Bronchial epithelial cell (primary cell): ENCODE data around the gene PSMC4. TPM values are rescaled to one million over a fixed set of nuclear protein-coding genes. Genes with fewer than 3 reads are reported as not detected.

Experiments
- DNase-seq: peaks from one replicate; pipeline ENCODE4 v3.0.0-alpha.2; 2010; ENCODE audit warnings: low read depth
- FAIRE-seq: peaks from 2 replicates; lab custom pipeline; 2011; peaks lifted over from hg19 to GRCh38; lab: Jason Lieb, UNC
- H3K27me3 ChIP-seq: 2 replicates; pipeline ENCODE4 v1.5.1; 2011; ENCODE audit warnings: low read length; ENCODE audit not compliant: control insufficient read depth, insufficient read depth
- H3K36me3 ChIP-seq: 2 replicates; pipeline ENCODE4 v1.5.1; 2011; ENCODE audit warnings: low read length; ENCODE audit not compliant: control insufficient read depth, insufficient read depth
- H3K4me3 ChIP-seq: 2 replicates; pipeline ENCODE4 v1.5.1; 2011; ENCODE audit warnings: mild to moderate bottlenecking, low read depth, low read length, control low read depth
- CTCF ChIP-seq: IDR thresholded peaks from 2 replicates; pipeline ENCODE4 v1.5.1; 2011; ENCODE audit warnings: mild to moderate bottlenecking, moderate library complexity, low read length, control low read depth, inconsistent platforms; ENCODE audit not compliant: insufficient read depth, severe bottlenecking
- total RNA-seq: library from RNA; depleted of rRNA; stranded (reverse); fragments of >200 nt; gene quantifications from 2 replicates; pipeline ENCODE4 v1.2.1, GENCODE V29; 2014

The PSMC4 gene
- total RNA-seq, 1 donor from 2014 or later = 99.3 TPM

GRCh38 chr19:39969681-39970424, 1.1 kb upstream of the PSMC4 start:
- Histone ChIP-seq H3K4me3 (peak overlapping the region; percentile 53), H3K36me3 (peaks cover 15% of the 10 kb centered on the region), H3K27me3 (no peaks in the 10 kb centered on the region)
- no peak for DNase-seq
- no peak for FAIRE-seq
- TF ChIP-seq CTCF = no peak

- TF ChIP-seq CTCF = no peak
- Histone ChIP-seq H3K36me3 (peaks cover 15% of the 10 kb centered on the region), H3K27me3 (no peaks in the 10 kb centered on the region), H3K4me3 (peak overlapping the region; percentile 53)
- FAIRE-seq = no peak
- DNase-seq = peak; percentile 36
Observed at GRCh38 chr19:39970425-39970674, 615 bp upstream of the PSMC4 start.

- Histone ChIP-seq H3K4me3 (peak overlapping the region; percentile 53), H3K27me3 (no peaks in the 10 kb centered on the region), H3K36me3 (peaks cover 15% of the 10 kb centered on the region)
- DNase-seq (peak; percentile 1), FAIRE-seq (no peak)
- no peak for TF ChIP-seq CTCF
Observed at GRCh38 chr19:39971380-39972035, 543 bp downstream of the PSMC4 start.

- TF ChIP-seq CTCF = no peak
- DNase-seq (no peak), FAIRE-seq (no peak)
- peaks cover 20% of the 10 kb centered on the region for H3K36me3 ChIP-seq
- H3K4me3 ChIP-seq = no peak overlapping the region
- H3K27me3 ChIP-seq = no peaks in the 10 kb centered on the region
Observed at GRCh38 chr19:39974377-39975155, 3.6 kb downstream of the PSMC4 start.

GRCh38 chr19:39982883-39983282, 11.9 kb downstream of the PSMC4 start:
- peaks cover 8% of the 10 kb centered on the region for H3K36me3 ChIP-seq
- FAIRE-seq (no peak), DNase-seq (no peak)
- H3K27me3 ChIP-seq = no peaks in the 10 kb centered on the region
- H3K4me3 ChIP-seq = no peak overlapping the region
- no peak for TF ChIP-seq CTCF
